ENCODE measurements around the gene TMEM196. TPM values are rescaled to one million over a fixed set of nuclear protein-coding genes. Genes with fewer than 3 reads are reported as not detected.

The TMEM196 gene
- total and polyA plus RNA-seq, 2 donors (not counting 3 experiments of a cell fraction or from before 2014, with no cell fraction given) = not detected

DNA sequence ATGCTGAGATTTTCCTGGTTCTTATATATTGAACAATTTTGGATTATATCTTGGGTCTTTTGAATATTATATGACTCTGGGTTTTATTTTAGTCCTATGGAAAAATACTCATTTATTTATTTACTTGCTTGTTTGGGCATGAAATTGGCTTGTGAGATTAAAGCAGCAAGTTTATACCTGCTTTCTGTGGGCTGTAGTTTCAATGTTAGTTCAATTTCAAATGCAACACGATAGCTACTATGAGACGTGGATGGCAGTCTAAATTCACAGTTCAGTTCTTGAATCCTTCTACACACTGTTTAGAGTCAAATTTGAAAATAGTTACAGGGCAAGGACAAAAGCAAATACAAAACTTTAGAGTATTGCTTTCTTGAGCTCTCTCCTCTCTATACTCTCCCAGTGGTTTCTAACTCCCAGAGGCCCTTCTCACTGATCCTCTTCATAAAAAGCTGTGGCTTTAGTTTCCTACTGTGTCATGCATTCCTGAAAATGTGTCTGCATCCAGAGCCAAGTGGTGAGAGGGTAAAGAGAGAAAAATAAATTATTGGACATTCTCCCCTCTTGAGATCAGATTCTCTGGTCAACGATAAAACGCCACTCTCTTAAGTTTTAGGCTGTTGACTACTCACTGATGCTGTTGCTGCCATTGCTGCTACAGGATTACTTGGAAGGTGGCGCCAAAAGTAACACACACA lies 99.0 kb downstream of the TMEM196 start:
- H3K27me3 ChIP-seq (ENCODE audit: control insufficient read depth in 2 of 2, insufficient read depth in 2 of 2, low read length in 2 of 2) = peaks cover 0 to 4% of the 10 kb centered on the region in 2 experiments
- intact Hi-C loops (cut with micrococcal nuclease) = no loop called here
- POLR2A ChIA-PET = no interaction called here
- H3K27ac ChIP-seq (ENCODE audit: insufficient read depth, low read depth, low read length) = no peak overlapping the region
- TF ChIP-seq CTCF (IDR thresholded peaks at IDR 0.05; ENCODE audit: extremely low read depth in 1 of 2, insufficient read depth in 1 of 2, low read depth in 1 of 2, low read length in 2 of 2) (no peak), FOS (IDR thresholded peaks at IDR 0.05; ENCODE audit: borderline replicate concordance, insufficient read depth, low read length) (no peak), GATA2 (IDR thresholded peaks at IDR 0.05; ENCODE audit: insufficient read depth, insufficient read length, low read depth, low read length) (no peak), POLR2A (IDR thresholded peaks at IDR 0.05; ENCODE audit: low read depth, low read length) (no peak), MYC (IDR thresholded peaks at IDR 0.05; ENCODE audit: low read depth, low read length) (no peak), EZH2 (IDR thresholded peaks at IDR 0.05; ENCODE audit: borderline replicate concordance, low read depth, low read length, severe bottlenecking) (no peak), JUN (IDR thresholded peaks at IDR 0.05; ENCODE audit: borderline replicate concordance, insufficient read depth, insufficient read length, low read depth) (no peak), POLR2AphosphoS5 (IDR thresholded peaks at IDR 0.05; ENCODE audit: insufficient read depth, low read depth, low read length) (no peak)
- TF ChIP-seq, protein P1, sequence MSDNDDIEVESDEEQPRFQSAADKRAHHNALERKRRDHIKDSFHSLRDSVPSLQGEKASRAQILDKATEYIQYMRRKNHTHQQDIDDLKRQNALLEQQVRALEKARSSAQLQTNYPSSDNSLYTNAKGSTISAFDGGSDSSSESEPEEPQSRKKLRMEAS (IDR thresholded peaks at IDR 0.05; ENCODE audit: insufficient read depth, insufficient read length) = no peak
- no peak for DNase-seq (ENCODE audit: low read depth, low spot score)
- H3K36me3 ChIP-seq (ENCODE audit: control insufficient read depth in 2 of 2, extremely low read depth in 1 of 2, insufficient read depth in 2 of 2, low read length in 2 of 2) = no peaks in the 10 kb centered on the region
- H3K4me2 ChIP-seq (ENCODE audit: insufficient read depth, low read length) = no peak overlapping the region
- CTCF ChIA-PET = interaction anchor here (1.3 to 1.4 kb wide), 2 partner anchors 9 to 10 kb away, joined by 3 read pairs; no protein-coding TSS in a partner anchor
- H3K9me1 ChIP-seq (replicated peaks; ENCODE audit: control insufficient read depth, extremely low read depth, insufficient read depth, low read length) = no peaks in the 10 kb centered on the region
- no TSS peak for BruUV-seq (replicated peaks)
- no peak for FAIRE-seq
- no peaks in the 10 kb centered on the region for H3K79me2 ChIP-seq (ENCODE audit: control insufficient read depth, insufficient read depth, low read length)
- dilution Hi-C loops (cut with MboI; ENCODE audit: extremely low pct_ligation_motif_present, low sequenced_read_pairs) = no loop called here
- no peak overlapping the region for H3K4me3 ChIP-seq (replicated peaks in 1 of 3; ENCODE audit: insufficient read depth in 1 of 3, low read depth in 1 of 3, low read length in 3 of 3)
- H3K9me3 ChIP-seq (replicated peaks; ENCODE audit: control insufficient read depth, insufficient read depth, low read length) = no peaks in the 10 kb centered on the region
- H3K4me1 ChIP-seq (ENCODE audit: control insufficient read depth, extremely low read depth, insufficient read depth, low read length) = no peaks in the 10 kb centered on the region
- H3K9ac ChIP-seq (replicated peaks; ENCODE audit: extremely low read depth, insufficient read depth, low read length) = no peak overlapping the region
- no peak overlapping the region for H2AFZ ChIP-seq (ENCODE audit: low read depth, low read length)
- H4K20me1 ChIP-seq (replicated peaks; ENCODE audit: control insufficient read depth, extremely low read depth, insufficient read depth, low read length) = no peaks in the 10 kb centered on the region
